K562 (cell line): Measurements from ENCODE around the gene S100A2. TPM values are rescaled to one million over a fixed set of nuclear protein-coding genes. Genes with fewer than 3 reads are reported as not detected.

ENCODE experiments used
- ATAC-seq: fragments of 200-7000 bp; cut with Tn5 transposase; 3 replicates; pipeline ENCODE4 v1.9.1; 2020; ENCODE audit warnings: moderate library complexity
- BruUV-seq: library from RNA; stranded (reverse); fragments of 400-500 nt; replicated peaks from 2 replicates; lab custom pipeline; 2021; lab: Mats Ljungman, UMichigan
- CTCF ChIA-PET: fragments of 300-600 bp; formaldehyde crosslinking; extraction: SDS; loops from one replicate; lab custom pipeline; 2021; ENCODE audit warnings: low intra/inter-chr PET ratio; lab: Yijun Ruan, JAX
- POLR2A ChIA-PET: fragments of 300-600, 350-650 bp; sonication (Branson Sonifier 250); formaldehyde crosslinking; extraction: SDS; loops from one replicate; lab custom pipeline; 2021; ENCODE audit warnings: antibody characterized with exemption, inconsistent platforms; lab: Yijun Ruan, JAX
- DNase-seq, 4 experiments: peaks; one replicate each; pipeline versions ENCODE4 v3.0.0 to v3.0.0-alpha.2; 2011 to 2018; ENCODE audit warnings: low spot score in 3 of 4, mixed read lengths in 3 of 4; ENCODE audit errors: extremely low read depth in 1 of 4
- FAIRE-seq: peaks from 2 replicates; lab custom pipeline; 2011; peaks lifted over from hg19 to GRCh38; lab: Jason Lieb, UNC
- H2AFZ ChIP-seq: 2 replicates; pipeline ENCODE4 v1.6.0; 2011; ENCODE audit warnings: low read depth, low read length, control low read depth, inconsistent platforms
- H3K27ac ChIP-seq: fragments of 200-600 bp; 3 replicates; pipeline ENCODE4 v1.8.0; 2011; ENCODE audit warnings: low read depth, mild to moderate bottlenecking, control low read depth, inconsistent platforms, low read length, moderate library complexity, mixed read lengths; ENCODE audit errors: extremely low read depth
- H3K27me3 ChIP-seq, 2 experiments: fragments of 300-600 bp in 1 of 2; 2 replicates in 1 of 2; 3 replicates in 1 of 2; pipeline versions ENCODE4 v1.6.0 to v1.8.0; 2011; ENCODE audit warnings: inconsistent platforms in 2 of 2, low read length in 2 of 2, mild to moderate bottlenecking in 1 of 2, mixed read lengths in 1 of 2, moderate library complexity in 1 of 2; ENCODE audit not compliant: control insufficient read depth in 2 of 2, insufficient read depth in 2 of 2
- H3K36me3 ChIP-seq: fragments of 300-600 bp; 3 replicates; pipeline ENCODE4 v1.8.0; 2011; ENCODE audit warnings: mild to moderate bottlenecking, low read length, inconsistent platforms; ENCODE audit not compliant: control insufficient read depth, insufficient read depth
- H3K4me1 ChIP-seq, 2 experiments: fragments of 200-600 bp in 1 of 2; replicated peaks in 1 of 2; 2 replicates in 1 of 2; 3 replicates in 1 of 2; pipeline versions ENCODE4 v1.5.1 to v1.8.0; 2011; ENCODE audit warnings: inconsistent platforms in 2 of 2, low read length in 2 of 2, mild to moderate bottlenecking in 1 of 2, mixed read lengths in 1 of 2, moderate library complexity in 1 of 2; ENCODE audit not compliant: control insufficient read depth in 2 of 2, insufficient read depth in 2 of 2
- H3K4me2 ChIP-seq: 2 replicates; pipeline ENCODE4 v1.6.1; 2011; ENCODE audit warnings: low read length, control low read depth, inconsistent platforms, mixed read lengths; ENCODE audit not compliant: insufficient read depth
- H3K4me3 ChIP-seq: fragments of 200-600 bp; sonication (generic), shearing (Covaris generic); 2 replicates; pipeline ENCODE4 v1.5.1; 2016; ENCODE audit warnings: control low read depth, inconsistent platforms
- H3K79me2 ChIP-seq: fragments of 200-600 bp; 3 replicates; pipeline ENCODE4 v1.8.0; 2011; ENCODE audit warnings: low read length, inconsistent platforms; ENCODE audit not compliant: control insufficient read depth, insufficient read depth
- H3K9ac ChIP-seq, 2 experiments: 2 replicates each; pipeline versions ENCODE4 v1.6.0 to v1.6.1; 2011; ENCODE audit warnings: low read depth in 2 of 2, low read length in 2 of 2, control low read depth in 1 of 2, inconsistent platforms in 1 of 2, mild to moderate bottlenecking in 1 of 2, mixed read lengths in 1 of 2; ENCODE audit not compliant: insufficient read depth in 1 of 2
- H3K9me1 ChIP-seq: one replicate; pipeline ENCODE4 v1.6.0; 2011; ENCODE audit warnings: inconsistent platforms, mild to moderate bottlenecking, low read length, moderate library complexity; ENCODE audit not compliant: control insufficient read depth, insufficient read depth
- H3K9me3 ChIP-seq: replicated peaks from 2 replicates; pipeline ENCODE4 v1.5.1; 2011; ENCODE audit warnings: low read depth, low read length, inconsistent platforms; ENCODE audit not compliant: control insufficient read depth, insufficient read depth
- H4K20me1 ChIP-seq: replicated peaks from 2 replicates; pipeline ENCODE4 v1.6.1; 2011; ENCODE audit warnings: low read length, inconsistent platforms, mixed read lengths; ENCODE audit not compliant: control insufficient read depth, insufficient read depth
- EGR1 ChIP-seq: fragments of 450-650 bp; conservative IDR thresholded peaks from 2 replicates; pipeline ENCODE4 v1.6.1; 2017; ENCODE audit warnings: mild to moderate bottlenecking
- NUFIP1 ChIP-seq: fragments of 450-650 bp; IDR thresholded peaks from 2 replicates; pipeline ENCODE4 v1.6.1; 2018; ENCODE audit not compliant: partially characterized antibody
- ZNF146 ChIP-seq: IDR thresholded peaks from one replicate; pipeline ENCODE4 v1.6.1; 2018; ENCODE audit warnings: missing compliant biosample characterization; ENCODE audit not compliant: unreplicated experiment
- ZNF3 ChIP-seq: fragments of 250-450 bp; sonication (Bioruptor Pico); IDR thresholded peaks from 2 replicates; pipeline ENCODE4 v1.5.0; 2021; ENCODE audit warnings: mild to moderate bottlenecking, moderate library complexity
- WGBS: fragments of 100-300 bp; shearing (Covaris generic); methylation state at CpG from one replicate; pipeline ENCODE4 v1.1.6; 2016; ENCODE audit warnings: low coverage, mixed read lengths; ENCODE audit not compliant: insufficient coverage; ENCODE audit errors: missing lambda C conversion rate; 5-methylcytosine and 5-hydroxymethylcytosine counted together
- in situ Hi-C: fragments of 300-500 bp; cut with MboI; formaldehyde crosslinking; loops from 4 replicates; pipeline ENCODE4 v1.15.0; 2018; ENCODE audit warnings: inconsistent platforms, mixed read lengths
- intact Hi-C: fragments of 100-400 bp; cut with micrococcal nuclease; formaldehyde crosslinking; loops from 2 replicates; pipeline ENCODE4 v1.14.2; 2022
- polyA plus RNA-seq, 8 experiments: library from polyadenylated mRNA; depleted of rRNA in 4 of 8; stranded (reverse) in 5 of 8; unstranded in 3 of 8; fragments of >200 nt; fragmentation: Nextera tagmentation in 2 of 8; fragmentation: Illumina TruSeq in 1 of 8; extraction: Ambion mirVana in 2 of 8; extraction: Trizol in 1 of 8; gene quantifications; 2 replicates each; pipeline versions ENCODE4 v1.2.1 to v1.2.3, GENCODE V29; 2011 to 2014; ENCODE audit warnings: inconsistent platforms in 1 of 8, missing spikeins in 1 of 8
- total RNA-seq, 7 experiments: library from RNA; depleted of rRNA in 6 of 7; stranded (reverse); fragments of >200 nt in 6 of 7; fragmentation: Illumina TruSeq in 2 of 7; extraction: Trizol in 2 of 7; gene quantifications; 2 replicates each; pipeline versions ENCODE4 v1.2.1 to v1.2.3, GENCODE V29; 2011 to 2021; ENCODE audit warnings: low replicate concordance in 1 of 7
- TF ChIP-seq, protein P1 (sequence below): sonication (generic); formaldehyde crosslinking; IDR thresholded peaks from 2 replicates; pipeline ENCODE4 v1.8.0; 2022; ENCODE audit warnings: mild to moderate bottlenecking, missing genetic modification reagents

The S100A2 gene
- total and polyA plus RNA-seq, 9 of the 15 experiments (the other 6 are each of a cell fraction or from before 2014, with no cell fraction given) = 0.28 to 0.65 (median 0.44) TPM; not detected in 4

DNA sequence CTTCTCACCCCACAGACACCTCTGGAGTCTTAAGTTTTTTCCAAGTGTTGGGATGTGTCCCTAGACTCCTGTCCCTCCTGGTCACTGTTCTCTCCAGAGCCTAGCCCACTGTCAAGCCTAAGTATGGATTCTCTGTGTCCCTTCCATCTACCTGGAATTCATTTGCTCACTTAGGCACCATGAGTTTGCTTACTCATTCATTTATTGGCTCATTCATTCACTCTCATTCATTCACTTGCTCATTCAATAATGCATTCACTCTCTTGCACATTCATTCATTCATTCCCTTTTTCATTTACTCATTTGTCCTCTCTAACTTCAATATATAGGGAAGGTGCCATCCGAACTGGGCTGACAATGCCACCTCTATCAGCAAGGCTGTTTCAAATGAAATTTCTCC is 45.7 kb upstream of the S100A2 start (continued):
- TF ChIP-seq ZNF3 (CRISPR knock-in tag) (no peak), NUFIP1 (no peak), ZNF146 (CRISPR knock-in tag) (no peak)

DNA sequence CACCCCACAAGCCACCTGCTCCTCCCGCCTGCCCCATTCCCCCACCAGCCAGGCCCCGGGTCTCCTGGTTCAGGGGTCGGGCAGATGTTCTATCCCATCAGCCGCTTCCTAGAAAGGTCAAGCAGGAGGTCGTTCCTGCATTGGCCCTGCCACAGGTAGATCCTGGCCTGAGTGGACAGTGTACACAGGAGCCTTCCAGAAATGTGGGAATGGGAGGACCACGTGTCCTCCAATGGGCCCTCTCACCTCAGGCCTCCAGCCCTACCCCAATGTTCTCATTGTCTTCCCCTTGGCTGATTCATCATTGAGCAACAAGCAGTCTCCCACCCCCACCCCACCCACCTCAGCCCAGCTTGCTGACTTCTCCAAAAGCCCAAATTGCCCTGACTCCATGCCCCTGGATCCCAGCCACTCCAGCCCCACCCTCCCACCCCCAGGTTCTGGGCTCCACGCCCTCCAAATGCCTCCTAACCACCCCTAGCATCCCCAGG is 45.2 kb upstream of the S100A2 start:
- no TSS peak for BruUV-seq
- FAIRE-seq (no peak), DNase-seq (no peak), ATAC-seq (no peak)
- no peaks in the 10 kb centered on the region for H3K9me3 ChIP-seq
- no peak overlapping the region for H3K4me3 ChIP-seq
- H3K9me1 ChIP-seq = peaks cover 6% of the 10 kb centered on the region
- peak overlapping the region; percentile 65 for H2AFZ ChIP-seq
- no peak overlapping the region for H3K4me2 ChIP-seq
- H3K27me3 ChIP-seq = no peaks in the 10 kb centered on the region
- peaks cover 31 to 50% of the 10 kb centered on the region in 2 experiments for H3K4me1 ChIP-seq
- TF ChIP-seq, protein P1, sequence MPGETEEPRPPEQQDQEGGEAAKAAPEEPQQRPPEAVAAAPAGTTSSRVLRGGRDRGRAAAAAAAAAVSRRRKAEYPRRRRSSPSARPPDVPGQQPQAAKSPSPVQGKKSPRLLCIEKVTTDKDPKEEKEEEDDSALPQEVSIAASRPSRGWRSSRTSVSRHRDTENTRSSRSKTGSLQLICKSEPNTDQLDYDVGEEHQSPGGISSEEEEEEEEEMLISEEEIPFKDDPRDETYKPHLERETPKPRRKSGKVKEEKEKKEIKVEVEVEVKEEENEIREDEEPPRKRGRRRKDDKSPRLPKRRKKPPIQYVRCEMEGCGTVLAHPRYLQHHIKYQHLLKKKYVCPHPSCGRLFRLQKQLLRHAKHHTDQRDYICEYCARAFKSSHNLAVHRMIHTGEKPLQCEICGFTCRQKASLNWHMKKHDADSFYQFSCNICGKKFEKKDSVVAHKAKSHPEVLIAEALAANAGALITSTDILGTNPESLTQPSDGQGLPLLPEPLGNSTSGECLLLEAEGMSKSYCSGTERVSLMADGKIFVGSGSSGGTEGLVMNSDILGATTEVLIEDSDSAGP (CRISPR knock-in tag) = no peak
- TF ChIP-seq EGR1 = 0 out of 2 replicates have a peak, but pooled peaks have one; percentile 21
- peak overlapping the region in 1 of 2 experiments; percentile 79; a peak in 1 of 4 replicates for H3K9ac ChIP-seq
- intact Hi-C loops (no loop called here), in situ Hi-C loops (no loop called here)
- 46% methylated on average over 7 of the region's 7 CpGs for WGBS
- H3K79me2 ChIP-seq = no peaks in the 10 kb centered on the region
- H4K20me1 ChIP-seq = no peaks in the 10 kb centered on the region
- ChIA-PET CTCF (no interaction called here), POLR2A (interaction anchor here (1.1 to 4.1 kb wide), 2 partner anchors 8 to 16 kb away, joined by 3 to 23 read pairs; partner anchors contain the start of genes S100A1 and S100A13)
- H3K27ac ChIP-seq = no peak overlapping the region
- no peaks in the 10 kb centered on the region for H3K36me3 ChIP-seq
